ENCODE results near the gene OR14K1.
"Not testable (repeated sequence)": the region's sequence is repeated elsewhere in the genome, so short reads cannot be mapped to it uniquely, and the experiment has no call there.

OR14K1 gene, protein sequence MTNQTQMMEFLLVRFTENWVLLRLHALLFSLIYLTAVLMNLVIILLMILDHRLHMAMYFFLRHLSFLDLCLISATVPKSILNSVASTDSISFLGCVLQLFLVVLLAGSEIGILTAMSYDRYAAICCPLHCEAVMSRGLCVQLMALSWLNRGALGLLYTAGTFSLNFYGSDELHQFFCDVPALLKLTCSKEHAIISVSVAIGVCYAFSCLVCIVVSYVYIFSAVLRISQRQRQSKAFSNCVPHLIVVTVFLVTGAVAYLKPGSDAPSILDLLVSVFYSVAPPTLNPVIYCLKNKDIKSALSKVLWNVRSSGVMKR

DNA sequence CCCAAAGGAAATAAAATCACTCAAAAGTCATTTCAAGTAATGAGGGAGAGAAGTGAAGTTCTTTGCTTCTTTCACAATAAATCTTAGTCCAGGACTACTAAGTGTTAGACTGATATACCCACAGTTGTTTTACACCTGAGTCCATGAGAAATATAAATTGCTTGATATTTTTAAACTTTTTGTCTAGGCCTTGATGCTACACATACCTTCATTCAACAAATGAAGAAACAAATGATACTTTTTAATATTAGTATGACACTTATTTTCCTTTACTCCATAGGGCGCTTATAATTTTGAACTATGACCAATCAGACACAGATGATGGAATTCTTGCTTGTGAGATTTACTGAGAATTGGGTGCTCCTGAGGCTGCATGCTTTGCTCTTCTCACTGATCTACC is at the start of gene OR14K1:
Gene OR14K1 (plus strand): TSS at position 301 of the 400 bp plus-strand sequence. CDS start 0 bp downstream, at position 301.
- no peak for DNase-seq (ENCODE audit: low read depth in 4 of 4, low spot score in 1 of 4)

DNA sequence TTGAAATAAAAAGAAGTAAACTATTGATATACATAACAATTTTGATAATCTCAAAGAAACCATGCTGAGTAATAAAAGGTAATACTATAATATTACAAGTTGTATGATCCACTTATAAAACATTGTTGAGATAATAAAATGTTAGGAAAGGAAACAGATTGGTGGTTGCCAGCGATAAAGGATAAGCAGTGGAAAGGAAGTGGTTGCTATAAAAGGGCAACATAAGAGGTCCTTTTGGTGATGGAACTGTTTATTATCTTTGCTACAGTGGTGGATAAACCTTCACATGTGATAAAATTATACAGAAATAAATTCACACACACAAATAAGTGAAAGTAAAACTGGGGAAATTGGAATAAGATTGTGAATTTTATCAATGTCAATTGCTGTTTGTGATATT is 37.1 kb upstream of the OR14K1 start:
- no peak for DNase-seq (ENCODE audit: low read depth in 4 of 4, low spot score in 1 of 4)

DNA sequence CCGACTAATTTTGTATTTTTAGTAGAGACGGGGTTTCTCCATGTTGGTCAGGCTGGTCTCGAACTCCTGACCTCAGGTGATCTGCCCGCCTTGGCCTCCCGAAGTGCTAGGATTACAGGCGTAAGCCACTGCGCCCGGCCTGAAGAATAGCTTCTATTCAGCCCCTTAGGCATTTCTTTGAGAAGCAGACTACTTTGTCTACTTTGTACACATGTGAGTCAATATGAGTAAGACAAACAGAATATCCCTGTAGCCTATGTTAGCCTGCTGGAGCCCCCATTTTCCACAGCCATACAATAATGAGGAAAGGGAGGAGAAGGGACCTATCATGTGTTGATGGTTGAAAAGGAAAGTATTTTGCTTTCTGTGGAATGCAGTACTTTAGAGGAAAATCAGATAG is 27.7 kb upstream of the OR14K1 start:
- not testable (repeated sequence) for DNase-seq (ENCODE audit: low read depth in 4 of 4, low spot score in 1 of 4)

DNA sequence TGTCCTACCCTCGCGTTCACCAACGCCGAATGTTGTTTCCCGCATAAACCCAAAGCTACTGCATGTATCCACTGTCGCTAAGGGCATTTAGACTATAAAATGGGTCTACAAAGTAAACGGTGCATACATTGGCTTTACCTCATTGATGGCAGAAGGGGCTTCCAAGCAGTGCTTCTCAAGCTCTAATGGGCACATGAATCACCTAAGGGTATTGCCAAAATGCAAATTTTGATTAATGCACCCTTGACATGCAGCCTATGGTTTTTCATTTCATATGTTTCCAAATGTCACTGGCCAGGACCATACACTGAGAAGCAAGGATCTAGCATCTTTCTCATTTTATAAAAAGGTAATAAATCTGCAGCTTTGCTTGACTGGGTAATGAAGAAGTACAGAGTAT is 24.7 kb upstream of the OR14K1 start:
- no peak for DNase-seq (ENCODE audit: low read depth in 4 of 4, low spot score in 1 of 4)

DNA sequence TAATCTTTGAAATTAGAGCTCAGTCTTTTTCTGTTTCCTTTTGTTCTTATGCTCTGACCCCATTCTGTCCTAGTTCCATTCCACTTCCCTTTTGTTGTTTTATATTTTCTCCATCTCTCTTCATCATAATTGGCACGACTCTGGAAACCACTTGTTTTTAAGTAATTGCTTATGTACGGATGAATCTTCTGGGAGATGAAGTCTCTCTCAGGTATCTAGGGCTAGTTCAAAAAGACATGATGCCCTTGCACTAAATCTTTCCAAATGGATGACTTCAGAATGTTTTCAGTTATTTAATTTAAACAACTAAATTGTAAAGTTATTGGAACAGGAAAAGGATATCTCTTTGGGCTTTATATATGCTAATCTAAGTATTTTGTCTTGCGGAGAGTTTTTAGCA is 21.9 kb upstream of the OR14K1 start, which contains the start of gene OR6F1:
Gene OR6F1 (minus strand): TSS at position 101 of the 400 bp plus-strand sequence. CDS start 3,891 bp downstream, outside the sequence.
- no peak for DNase-seq (ENCODE audit: low read depth in 4 of 4, low spot score in 1 of 4)

DNA sequence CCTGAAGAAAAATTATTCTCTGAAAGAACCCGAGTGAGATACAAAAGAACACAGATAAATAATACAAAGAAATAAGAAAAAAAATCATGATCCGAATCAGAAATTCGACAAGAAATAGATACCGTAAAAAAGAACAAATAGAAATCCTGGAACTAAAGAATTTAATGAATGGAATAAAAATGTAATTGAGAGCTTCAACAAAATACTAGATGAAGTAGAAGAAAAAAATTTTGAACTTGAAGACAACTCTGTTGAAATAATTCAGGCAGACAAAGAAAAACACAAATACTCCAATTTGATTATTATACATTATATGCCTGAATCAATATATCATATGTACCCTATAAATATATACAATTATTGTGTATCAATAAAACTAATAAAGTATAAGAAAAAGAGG is 17.2 kb upstream of the OR14K1 start:
- DNase-seq (ENCODE audit: low read depth in 4 of 4, low spot score in 1 of 4) = no peak

DNA sequence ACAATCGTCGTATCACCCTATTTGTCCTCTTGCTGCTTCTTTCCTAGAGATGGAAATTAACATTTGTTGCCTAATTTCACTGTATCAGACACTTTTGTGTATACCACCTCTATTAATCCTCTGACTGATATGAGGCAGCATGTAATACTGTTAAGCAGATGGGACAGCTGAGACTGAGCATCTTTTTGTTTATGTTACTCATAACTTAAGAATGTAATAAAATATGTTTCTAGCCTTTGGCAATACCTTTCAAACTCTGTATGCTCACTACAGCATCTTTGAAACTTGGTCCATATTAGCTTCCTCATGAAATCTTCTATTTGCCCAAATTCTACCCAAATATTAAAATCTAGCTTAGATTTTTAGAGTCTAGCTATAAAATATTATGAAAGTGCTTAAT is 2.3 kb downstream of the OR14K1 start:
- DNase-seq (ENCODE audit: low read depth in 4 of 4, low spot score in 1 of 4) = no peak

DNA sequence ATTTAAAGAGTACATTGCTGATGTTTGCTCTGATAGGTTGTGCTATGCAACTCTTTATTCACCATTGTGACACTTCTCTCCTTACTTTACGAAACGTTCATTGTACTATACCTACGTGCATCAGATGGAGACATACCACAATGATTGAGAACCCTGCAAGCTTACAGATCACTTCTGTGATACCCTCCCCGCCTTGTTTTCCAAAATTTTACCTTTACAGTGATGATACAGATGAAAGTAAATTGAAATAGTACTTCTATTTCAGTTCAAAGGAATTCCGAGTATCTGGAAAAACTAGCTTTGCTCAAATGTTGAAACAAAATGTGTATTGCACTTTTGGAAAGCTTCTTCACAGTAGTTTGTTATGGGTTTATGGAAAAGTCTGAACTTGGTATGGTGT is 3.3 kb downstream of the OR14K1 start:
- no peak for DNase-seq (ENCODE audit: low read depth in 4 of 4, low spot score in 1 of 4)

DNA sequence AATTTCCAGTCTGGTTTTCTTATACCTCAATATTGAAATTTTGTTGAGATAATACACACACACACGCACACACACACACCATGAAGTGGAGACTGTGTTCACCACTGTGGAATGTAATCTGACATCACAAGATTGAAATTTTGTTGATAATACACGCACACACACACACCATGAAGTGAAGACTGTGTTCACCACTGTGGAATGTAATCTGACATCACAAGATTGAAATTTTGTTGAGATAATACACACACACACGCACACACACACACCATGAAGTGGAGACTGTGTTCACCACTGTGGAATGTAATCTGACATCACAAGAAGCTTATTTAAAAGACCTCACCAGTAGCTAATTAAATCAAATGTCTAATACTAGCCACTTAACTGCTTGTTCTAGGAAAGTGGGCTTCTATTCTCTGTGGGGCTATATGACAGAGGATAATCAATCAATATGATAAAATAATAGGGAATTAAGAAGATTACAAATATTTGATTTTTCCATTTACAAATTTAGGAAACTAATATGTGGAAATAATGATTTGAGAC is 3.9 kb downstream of the OR14K1 start:
- not testable (repeated sequence) for DNase-seq (ENCODE audit: low read depth in 4 of 4, low spot score in 1 of 4)

DNA sequence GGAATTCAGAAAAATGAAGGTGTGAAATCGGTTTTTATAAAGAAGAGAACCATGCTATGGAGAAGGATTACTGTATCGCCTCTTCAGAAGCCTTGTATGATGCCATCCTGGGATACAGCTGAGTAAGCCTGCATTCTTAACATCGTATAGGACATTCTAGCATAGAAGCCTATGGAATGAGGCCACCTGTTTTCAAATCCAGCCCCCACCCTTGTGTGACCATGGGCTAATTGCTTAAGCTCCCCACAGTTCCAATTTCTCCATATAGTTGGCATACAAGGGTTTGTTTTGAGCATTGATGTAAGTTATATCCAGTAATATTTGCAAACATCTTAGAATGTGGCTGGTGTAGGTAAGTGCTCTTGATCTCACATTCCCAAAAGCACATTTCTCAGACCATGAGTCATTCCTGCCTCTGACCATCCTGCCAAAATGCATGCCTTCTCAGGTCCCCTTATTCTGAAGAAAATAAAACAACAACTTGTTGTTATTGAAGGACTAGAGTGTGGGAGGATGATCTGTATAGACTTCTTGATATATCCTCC is 8.0 kb downstream of the OR14K1 start:
- DNase-seq (ENCODE audit: low read depth in 4 of 4, low spot score in 1 of 4) = no peak

DNA sequence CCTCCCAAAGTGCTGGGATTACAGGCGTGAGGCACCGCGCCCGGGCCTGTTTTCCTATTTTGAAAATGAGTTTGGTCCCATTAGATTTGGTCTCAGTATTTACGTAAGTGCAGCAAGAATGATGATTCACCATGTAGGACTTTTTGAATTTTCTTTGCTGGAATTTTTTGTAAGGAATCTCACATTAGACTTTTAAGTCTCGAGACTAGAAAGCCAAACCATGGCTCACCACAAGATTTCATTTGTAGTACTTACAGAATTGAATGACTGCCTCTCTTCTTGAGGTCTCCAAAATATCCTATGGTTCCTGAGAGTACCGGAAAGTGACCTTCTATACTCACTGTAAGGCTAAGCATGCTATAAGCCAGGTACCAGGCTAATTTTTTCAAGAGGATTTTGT is 9.2 kb downstream of the OR14K1 start:
- DNase-seq (ENCODE audit: low read depth in 4 of 4, low spot score in 1 of 4) = no peak

DNA sequence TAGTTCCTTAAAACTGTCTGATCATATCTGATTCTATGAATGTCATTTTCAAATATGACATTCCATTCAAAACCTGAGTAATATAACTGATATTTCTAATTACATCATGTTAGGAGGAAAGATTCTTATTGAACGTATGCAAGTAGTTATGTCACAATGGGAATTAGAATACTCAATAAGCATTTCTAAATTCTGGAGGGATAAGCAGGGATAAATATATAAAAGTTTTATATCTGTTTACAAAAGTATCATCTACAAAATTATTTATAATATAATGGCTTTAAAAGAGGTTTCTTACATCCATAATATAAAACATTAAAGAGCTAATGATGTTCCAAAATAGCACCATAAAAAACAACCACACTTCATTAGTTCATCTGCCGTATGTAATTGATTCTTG is 9.6 kb downstream of the OR14K1 start, which contains the start of gene OR14A2:
Gene OR14A2 (minus strand): TSS at position 101 of the 400 bp plus-strand sequence.
- DNase-seq (ENCODE audit: low read depth in 4 of 4, low spot score in 1 of 4) = no peak

DNA sequence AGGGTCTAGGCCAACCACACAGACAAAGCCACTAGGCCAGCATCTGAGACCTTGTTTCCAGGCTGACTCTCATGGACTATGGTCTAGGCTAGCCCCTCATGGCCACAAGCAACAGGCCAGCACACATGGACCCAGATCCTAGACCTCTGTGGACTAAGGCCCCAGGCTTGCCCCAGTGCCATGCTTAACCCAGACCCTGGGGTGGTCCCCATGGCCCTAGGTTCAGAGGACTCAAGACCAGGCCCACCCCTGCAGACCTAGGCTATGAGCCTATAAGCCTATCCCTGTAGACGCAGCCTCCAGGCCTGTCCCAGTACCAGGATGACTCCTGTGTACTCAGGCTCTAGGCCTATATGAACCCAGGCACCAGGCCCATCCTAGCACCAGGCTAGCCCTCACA is 11.5 kb downstream of the OR14K1 start:
- no peak for DNase-seq (ENCODE audit: low read depth in 4 of 4, low spot score in 1 of 4)

DNA sequence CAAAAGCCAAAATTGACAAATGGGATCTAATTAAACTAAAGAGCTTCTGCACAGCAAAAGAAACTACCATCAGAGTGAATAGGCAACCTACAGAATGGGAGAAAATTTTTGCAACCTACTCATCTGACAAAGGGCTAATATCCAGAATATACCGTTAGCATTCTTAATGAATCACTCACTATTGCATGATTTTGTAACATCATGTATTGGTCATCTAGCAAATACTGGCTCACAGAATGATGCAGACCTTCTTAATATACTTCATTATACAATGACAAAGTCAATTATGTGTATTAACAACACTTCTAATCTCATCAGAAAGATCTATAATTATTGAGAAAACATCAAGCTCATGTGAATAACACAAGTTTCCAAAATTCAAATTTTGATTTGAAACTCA is 15.9 kb downstream of the OR14K1 start:
- not testable (repeated sequence) for DNase-seq (ENCODE audit: low read depth in 4 of 4, low spot score in 1 of 4)

DNA sequence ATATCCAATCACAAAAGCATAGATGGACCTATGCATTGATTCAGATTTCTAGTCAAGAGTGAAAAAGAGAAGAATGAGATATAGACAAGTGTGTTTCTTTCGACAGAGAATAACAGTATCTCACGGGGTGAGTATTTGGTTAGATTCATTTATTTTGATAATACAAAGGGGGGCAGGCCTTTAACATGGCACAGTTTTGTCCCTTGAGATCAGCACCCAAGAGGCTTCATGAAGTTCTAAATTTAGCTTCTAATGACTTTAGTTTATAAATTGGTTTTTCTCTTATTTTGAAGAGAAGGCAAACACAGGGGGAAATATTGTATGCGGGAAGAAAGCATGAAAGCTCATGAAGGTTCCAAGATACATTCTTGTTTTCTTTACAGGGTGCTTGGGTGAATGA is 22.0 kb downstream of the OR14K1 start, which contains the start of gene OR1C1:
Gene OR1C1 (minus strand): TSS at position 101 of the 400 bp plus-strand sequence. CDS start 2,150 bp downstream, outside the sequence.
- no peak for DNase-seq (ENCODE audit: low read depth in 4 of 4, low spot score in 1 of 4)

DNA sequence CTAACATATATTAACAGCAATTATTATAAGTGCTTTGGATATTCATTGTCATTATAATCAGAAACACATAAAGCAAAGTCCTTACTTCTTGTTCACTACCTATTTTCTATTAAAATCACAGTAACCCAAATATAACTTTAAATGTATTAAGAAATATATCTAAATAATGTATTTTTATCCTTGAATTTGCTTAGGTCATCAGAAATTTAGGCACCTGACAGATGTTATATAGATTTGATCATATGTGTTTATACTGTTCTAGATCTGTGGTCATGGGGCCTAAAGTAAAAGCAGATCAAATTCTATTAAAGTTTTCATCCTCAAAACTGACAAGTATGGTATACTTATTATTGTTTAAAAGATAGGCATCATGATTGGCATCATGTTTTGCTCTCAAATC is 31.2 kb downstream of the OR14K1 start:
- DNase-seq (ENCODE audit: low read depth in 4 of 4, low spot score in 1 of 4) = no peak

Data from stimulated activated CD4-positive, alpha-beta T cell treated with anti-CD3 and anti-CD28 coated beads, Interleukin-1b, Interleukin-23, amount 100 ng/mL, for 24 hours (primary cell).